Stimulated activated CD4-positive, alpha-beta T cell treated with anti-CD3 and anti-CD28 coated beads, Interleukin-15, amount 100 ng/mL, for 48 hours (primary cell): ENCODE results near the gene IGF2R.
"Not testable (repeated sequence)": the region's sequence is repeated elsewhere in the genome, so short reads cannot be mapped to it uniquely, and the experiment has no call there.

Source experiments
- DNase-seq, 2 donors: peaks; one replicate each; pipeline ENCODE4 v3.0.0-alpha.2; 2020; ENCODE audit warnings: low read depth in 2 of 2

IGF2R gene

DNA sequence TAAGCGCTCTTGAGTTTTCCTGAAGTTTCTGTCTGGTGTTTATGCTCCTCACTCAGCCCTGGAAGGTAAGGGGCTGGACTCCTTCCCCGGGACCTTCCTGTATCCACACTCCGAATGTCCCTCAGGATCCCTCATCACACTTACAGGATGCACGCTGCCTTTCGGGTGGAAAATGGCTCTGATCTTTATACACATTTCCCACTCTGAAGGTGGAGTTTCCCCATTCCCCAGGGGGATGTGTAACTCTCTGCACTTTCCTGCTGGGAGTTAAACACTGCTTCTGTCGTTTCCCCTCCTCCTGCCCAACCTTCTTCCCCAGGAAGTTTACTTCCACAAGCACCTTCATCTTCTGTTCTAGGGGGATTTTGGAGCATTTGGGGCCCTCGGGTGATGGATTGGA is 17.1 kb upstream of the IGF2R start:
- no peak for DNase-seq

DNA sequence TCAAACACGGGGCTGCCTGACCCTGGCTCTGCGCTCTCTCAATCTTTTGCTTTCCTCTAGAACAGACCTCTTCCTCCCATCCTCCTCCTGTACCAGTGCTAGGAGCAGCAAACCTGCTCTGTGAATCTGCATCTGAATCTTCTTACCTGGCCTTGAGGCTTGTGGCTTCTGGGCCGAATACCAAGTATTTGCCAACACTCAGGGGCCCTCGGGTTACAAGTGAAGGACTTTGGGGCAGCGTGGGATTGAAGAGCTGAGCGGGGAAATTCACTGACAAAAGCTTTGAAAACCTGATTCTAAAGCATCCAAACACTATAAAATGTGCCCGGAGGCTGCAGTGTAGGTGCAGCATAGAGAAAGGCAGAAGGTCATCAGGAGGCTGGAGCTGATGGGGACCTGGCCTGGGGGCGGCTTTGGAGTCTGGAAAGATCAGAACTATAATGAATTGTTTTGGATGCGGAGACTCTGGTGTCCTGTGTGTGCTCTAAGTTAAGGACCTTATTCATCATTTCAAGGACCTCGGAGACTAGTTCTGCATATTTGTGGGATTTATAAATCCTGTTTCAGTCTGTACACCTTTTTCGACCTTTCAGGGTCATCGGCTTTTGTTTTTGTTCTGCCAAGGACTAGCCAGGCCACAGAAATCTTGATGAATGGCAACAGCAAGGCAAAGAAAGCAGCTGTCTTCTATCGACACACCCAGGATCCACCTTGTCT is 16.4 kb upstream of the IGF2R start:
- no peak for DNase-seq

DNA sequence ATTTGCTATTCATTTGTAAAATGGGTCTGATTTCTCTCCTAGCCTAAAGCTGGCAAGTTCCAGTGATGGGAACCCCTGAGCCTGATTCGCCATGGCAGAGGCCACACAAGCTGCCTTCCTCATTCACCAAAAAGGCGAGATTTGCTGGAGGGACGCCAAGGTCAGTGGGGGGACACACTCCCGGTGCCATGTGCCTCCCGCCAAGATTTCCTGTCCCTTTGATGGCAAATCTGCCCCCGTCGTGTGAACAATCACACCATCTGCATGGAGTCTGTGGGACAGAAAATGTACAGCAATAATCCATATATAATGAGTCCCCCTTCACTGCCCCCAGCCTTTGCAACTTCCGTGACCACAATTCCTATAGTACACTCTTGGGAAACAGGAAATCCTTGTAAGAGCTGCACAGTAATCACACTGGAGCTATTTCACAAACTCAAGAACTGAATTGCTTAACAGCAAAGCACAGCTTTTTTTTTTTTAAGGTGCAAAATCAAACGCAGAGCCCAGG is 15.7 kb upstream of the IGF2R start:
- DNase-seq = no peak

DNA sequence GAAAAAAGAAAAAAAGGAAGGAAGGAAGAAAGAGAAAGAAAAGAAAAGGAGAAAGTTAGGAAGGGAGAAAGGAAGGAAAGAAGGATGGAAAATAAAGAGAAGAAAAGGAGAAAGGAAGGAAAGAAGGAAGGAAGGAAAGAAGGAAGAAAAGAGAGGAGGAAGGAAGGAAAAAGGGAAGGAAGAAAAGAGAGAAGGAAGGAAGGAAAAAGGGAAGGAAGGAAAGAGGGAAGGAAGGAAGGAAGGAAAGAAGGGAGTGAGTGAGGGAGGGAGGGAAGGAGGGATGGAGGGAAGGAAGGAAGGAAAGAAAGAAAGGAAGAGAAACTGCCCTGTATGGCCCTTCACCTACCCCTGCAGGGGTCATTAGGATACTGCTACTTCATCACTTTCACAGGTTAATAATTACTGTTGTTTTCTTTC is 12.9 kb upstream of the IGF2R start:
- DNase-seq = no peak

DNA sequence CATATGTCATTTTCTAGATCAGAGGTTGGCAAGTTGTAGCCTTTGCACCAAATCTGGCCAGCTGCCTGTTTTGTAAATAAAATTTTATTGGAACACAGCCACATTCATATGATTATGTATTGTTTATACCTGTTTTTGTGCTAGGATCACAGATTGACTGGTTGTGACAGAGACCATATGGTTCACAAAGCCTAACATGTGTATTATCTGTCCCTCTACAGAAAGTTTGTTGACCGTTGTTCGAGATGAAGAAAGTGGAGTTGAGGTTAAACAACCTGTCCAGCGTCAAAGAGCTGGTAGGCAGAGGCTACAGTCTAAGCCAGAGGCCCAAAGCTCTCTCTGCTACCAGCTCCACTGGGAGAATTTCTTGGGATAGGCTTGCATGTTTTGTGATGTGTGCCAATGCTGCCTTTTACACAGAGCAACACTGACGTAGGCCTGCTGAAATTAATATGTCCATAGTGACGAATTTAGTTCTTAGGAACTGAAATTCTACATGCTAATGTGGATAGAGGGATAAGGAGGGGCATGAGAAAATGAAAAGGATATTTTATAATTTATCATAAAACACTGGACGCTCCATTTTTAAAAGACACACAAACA is 11.7 kb upstream of the IGF2R start:
- DNase-seq = no peak

DNA sequence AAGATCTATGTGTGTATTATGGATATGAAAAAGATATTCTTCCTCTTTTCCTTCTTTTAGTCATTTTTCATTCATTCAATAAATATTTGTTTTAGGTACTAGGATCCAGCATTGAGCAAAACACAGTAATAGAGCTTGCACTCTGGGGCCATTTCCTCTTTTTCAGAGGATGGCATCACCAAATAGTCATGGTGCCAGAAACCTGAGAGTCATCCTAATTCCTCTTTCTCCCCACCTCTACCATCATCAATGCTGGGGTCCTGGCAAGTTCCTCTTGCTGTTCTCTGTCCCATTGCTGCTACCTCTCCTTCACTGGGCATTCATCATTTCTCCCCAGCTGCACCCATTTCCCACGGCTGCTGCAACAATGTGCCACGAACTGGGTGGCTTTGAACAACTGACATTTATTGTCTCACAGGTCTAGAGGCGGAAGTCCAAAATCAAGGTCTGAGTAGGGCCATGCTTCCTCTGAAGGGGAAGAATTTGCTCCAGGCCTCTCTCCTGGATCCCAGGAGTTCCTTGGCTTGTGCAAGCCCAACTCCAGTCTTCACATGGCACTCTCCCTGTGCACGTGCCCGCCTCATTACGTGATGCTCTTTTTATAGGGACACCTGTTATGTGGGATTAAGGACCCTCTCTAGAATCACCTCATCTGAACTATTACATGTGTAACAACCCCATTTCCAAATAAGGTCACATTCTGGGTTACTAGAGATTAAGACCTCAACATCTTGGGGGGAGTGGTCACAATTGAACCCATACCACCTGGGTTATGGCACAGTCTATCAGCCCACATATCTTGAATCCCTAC is 9.5 kb upstream of the IGF2R start:
- no peak for DNase-seq

DNA sequence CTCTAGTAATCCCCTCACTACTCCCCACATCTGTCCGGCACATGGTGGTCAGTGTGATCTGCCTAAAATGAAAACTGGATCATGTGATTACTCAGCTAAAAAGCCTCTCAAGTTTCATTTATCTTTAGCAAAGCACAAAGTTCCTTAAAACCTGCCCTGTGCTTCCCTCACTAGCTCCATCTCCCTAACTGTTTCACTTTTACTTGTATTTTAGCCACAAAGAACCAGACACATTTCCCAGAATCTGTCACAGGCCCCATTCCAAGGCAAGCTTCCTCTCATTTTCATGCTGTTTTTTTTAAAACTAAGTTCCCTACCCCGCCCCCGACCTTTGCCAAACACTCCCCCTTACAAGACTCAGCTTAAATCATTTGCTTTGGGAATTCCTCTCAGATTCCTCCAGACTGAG is 8.9 kb upstream of the IGF2R start:
- no peak for DNase-seq

DNA sequence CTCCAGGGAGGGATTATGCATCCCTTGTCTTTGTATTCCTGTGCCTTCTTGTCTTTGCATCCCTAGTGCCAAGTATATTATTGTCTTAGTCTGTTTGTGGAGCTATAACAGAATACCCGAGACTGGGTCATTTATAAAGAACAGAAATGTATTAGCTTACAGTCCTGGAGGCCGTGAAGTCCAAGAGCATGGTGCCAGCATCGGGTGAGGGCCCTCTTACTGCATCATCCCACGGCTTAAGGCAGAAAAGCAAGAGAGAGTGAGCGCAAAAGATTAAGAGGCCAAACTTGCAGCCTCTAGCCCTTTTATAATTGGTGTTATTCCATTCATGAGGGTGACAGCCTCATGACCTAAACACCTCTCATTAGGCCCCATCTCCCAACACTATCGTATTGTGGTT is 8.4 kb upstream of the IGF2R start:
- no peak for DNase-seq

DNA sequence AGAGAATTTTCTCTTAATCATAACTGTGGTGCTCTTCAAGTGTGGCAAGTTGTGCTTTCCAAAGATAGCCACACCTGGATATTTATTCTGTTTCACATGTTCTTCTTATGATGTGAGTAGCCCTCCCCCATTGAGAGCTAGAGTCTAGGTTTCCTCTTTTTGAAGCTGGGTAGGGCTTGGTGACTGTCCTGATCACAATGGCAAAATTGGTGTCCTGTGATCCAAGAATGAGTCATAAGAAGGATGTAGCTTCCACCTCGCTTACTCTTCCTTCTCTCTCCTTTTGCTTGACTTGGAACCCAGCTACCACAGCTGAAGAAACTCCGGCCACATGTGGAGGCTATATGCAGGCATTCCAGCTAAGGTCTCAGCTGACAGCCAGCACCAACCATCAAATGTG is 7.4 kb upstream of the IGF2R start:
- DNase-seq = no peak

DNA sequence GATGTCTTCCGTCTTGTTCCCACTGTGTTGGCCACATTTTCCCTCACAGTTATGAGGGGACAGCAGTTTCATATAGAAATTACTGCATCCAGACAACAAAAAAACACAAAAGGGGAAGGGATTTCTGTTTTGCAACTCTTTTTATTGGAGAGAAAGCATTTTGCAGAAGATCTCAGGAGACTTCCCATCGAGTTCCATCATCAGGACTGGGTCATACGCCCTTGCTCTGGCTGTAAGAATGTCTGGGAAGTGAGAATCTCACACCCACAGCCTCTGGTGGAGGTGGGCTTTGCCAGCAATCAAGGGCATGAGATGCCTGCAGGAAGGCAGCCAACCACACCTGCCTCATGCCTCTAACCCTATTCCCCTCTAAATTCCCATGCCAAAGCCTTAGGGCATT is 5.8 kb upstream of the IGF2R start:
- no peak for DNase-seq

DNA sequence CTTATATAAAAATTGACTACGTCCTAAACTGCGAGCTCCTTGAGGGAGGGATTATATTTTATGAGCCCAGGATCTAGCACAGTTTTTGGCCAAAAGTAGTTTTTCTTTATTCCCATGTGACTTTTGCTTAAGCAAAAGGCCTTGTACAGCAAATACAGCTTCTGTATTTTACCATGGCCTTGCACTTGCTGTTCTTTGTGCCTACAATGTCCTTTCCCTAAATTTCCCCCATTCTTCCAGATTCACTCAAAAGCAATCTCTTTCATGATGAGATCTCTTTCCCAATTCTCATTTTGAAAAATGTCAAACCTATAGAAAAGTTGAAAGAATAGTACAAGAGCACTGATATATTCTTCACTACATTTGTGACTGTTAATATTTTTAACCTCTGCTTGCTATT is 4.8 kb upstream of the IGF2R start:
- no peak for DNase-seq

DNA sequence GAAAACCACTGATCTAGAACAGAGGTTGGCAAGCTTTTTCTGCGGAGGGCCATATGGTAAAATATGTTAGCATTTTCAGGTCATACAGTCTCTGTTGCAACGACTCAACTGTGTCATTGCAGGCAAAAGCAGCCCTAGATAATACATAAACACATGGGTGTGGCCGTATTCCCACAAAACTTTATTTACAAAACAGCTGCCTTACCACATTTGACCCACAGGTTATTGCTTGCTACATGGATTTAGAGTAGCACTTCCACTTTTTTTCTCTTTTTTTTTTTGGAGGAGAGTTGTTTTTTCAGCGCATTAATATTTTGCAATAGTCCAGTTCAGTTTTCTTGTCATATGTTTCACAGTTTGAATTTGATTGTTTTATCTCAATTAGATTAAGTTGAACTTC is 2.5 kb upstream of the IGF2R start:
- no peak for DNase-seq

DNA sequence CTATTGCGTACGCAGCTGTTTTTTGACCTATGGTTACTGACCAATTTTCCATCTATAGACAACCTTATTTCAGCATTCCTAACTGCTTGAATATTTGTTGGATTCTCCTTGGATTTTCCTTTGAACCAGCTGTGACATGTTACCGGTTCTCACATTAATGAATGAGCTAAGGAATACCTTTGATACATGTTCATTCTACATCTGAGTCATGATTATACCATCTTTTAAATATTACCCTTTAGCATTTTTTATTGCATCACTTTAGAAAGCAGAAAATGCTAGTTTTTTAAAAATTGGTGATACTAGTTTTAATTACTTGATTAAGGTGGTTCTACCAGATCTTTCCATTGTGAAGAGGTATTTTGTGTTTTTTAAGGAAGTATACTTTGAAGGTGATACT is 1.9 kb upstream of the IGF2R start:
- DNase-seq = no peak

DNA sequence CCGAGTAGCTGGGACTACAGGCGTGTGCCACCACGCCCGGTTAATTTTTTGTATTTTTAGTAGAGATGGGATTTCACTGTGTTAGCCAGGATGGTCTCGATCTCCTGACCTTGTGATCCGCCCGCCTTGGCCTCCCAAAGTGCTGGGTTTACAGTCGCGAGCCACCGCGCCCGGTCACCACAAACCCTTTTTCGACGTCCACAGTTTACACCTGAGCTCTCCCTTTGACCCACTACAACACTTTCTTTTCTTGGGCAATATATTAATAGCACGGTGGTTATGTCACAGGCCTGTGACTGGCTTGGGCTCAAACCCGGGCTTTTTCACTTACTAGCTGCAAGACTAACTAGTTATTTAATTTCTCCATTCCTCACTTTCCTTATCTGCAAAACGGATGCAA is 1.3 kb upstream of the IGF2R start:
- DNase-seq = not testable (repeated sequence)

DNA sequence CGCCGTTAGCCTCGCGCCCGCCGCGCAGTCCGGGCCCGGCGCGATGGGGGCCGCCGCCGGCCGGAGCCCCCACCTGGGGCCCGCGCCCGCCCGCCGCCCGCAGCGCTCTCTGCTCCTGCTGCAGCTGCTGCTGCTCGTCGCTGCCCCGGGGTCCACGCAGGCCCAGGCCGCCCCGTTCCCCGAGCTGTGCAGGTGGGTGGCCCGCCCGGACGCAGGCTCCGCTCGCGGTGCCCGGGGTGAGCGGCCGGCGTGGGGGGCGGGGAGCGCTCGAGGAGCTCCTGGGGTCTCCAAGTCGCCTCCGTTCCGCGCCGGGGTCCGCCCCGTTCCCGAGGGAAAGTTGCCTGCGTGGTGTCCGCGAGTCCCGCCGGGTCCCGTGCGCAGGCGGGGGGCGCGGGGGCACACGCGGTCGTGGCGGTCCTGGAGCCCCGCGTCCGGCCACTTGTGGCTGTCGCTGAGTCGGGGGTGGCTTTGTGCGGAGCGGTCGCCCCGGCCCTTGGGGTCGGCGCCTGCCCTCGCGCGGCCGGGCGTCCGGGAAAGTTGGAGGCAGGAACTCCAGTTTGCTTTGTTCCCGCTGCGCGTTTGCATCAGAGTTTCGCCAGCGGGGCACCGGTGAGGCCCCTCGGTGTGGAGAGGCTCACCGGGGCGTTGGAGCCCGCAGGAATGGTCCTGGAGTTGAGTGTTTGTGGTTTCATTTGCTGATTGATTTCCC is 476 bp downstream of the IGF2R start:
- no peak for DNase-seq

DNA sequence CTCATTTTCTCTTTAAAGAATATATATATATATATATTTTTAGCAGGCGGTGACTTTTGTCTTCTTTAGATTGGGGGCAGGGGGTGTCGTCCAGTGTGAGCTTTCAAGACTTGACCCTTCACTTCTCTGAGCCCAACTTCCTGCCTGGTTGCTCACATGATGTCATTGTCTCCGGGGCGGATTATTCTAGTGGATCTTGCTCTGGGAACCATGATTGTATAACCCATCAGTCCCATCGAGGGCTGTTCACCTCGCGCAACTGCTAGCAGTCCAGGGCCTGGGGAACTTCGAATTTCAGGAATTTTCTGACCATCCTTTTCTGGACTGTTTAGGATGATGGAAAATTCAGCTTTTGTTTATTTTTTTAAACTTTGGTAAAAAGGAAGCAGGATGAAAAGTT is 1.0 kb downstream of the IGF2R start:
- DNase-seq = no peak

DNA sequence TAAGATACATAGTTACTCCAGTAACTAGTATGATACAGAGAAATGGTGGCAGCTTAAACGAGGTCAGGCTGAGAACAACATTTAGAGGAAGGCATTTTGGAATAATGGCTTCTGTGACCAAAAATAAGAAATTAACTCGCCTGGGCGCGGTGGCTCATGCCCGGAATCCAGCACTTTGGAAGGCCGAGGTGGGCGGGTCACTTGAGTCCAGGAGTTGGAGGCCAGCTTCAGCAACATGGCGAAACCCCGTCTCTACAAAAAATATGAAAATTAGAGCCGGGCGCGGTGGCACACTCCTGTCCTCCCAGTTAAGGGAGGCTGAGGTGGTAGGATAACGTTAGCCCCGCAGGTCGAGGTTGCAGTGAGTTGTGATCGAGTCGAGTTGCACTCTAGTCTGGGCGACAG is 1.8 kb downstream of the IGF2R start:
- DNase-seq = no peak

DNA sequence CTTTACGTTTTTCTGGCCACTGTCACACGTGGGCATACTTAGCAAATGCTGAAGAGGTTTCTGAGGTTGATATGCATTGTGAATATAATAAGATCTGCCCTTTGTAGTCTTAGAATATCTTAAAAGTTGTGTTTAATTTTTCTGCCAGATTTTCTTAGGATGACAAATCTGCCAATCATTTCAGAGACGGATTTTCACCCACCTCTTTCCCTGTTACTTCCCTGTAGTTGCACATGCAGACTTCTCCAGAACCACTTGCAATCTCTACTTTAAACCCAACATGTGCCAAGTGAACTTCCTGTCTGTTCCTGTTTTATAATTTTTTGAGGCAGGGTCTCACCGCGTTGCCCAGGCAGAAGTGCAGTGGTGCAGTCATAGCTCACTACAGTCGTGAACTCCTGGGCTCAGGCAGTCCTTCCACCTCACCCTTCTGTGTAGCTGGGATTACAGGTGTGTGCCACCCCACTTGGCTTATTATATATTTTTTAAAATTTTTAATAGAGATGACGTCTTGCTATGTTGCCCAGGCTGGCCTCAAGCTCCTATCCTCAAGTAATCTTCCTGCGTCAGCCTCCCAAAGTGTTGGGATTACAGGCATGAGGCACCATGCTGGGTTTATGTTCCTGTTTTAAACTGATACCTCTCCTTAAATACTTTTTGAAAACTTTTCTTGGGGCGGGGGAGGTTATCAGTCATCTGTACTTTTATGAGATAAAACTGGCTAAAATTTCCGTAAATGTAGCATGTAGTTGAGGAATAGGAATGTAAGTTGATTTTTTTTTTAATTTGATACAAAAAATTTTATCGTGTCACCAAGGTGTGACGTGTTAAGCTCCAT is 2.7 kb downstream of the IGF2R start:
- DNase-seq = no peak

DNA sequence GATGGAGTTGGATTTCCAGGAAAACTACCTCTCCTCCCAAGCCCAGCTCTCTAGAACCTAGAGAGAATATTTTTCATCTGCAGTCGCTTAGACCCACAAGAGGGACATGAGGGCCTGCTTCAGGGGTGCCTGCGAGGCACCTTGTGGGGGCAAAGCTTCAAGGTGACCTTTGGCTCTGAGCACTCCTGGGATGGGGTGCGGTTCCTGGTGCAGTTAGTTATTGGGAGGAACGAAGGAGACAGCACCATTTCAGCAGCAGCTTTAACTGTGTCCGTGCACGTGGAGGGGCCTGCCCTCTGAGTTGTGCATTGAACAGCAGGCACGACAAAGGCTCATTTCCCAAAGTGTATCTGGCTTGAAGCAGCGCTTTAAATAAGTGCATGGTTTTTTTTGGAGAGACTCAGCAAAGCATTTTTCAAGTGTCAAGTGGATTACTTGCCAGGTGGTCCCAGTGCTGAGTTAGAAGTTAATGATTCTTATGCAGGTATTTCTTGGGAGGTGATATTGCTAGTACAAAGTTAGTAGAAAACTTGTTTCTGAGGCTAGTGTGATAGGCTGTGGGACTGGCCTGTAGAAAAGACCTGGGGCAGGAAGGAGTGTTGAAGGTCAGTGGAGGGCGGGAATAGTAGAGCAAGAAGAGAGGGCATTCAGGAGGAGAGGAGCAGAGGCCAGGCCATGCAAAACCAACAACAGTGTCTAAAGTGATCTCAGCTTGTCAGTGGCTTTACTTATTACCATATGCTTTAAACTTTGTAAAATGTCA is 3.8 kb downstream of the IGF2R start:
- no peak for DNase-seq

DNA sequence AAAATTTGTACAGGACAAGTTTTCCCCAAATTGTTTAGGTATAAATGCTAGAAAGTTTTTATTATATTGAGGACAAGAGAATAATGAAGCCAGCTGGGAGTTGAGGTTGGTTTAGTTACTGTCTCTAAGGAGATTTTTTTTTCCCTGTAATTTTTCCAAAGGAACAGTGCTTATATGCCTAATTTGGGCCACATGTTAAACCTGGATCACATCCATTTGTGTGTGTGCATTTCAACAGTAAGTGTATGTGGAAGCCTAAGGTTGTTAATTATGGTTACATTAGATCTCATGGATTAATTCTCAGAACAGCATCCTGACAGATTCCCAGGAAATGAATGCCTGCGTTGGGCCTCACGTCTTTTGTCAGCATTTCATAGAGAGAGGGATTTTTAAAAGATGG is 4.5 kb downstream of the IGF2R start:
- DNase-seq = no peak

DNA sequence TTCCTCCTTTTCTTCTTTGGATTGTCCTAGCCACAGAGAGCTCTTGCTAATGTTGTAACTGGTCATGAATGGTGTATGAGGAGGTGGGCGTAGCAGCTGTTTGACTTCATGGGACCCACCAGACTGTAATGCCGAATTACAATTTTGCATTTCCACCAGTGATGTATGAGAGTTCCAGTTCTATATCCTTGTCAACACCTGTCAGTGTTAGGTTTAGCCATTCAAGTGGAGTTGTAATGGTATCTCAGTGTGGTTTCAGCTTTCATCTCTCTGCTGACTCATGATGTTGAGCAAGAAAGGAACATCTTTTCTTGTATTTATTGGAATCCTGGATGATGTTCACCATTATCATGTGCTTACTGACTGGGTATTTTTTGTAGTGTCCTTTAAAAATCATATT is 5.1 kb downstream of the IGF2R start:
- no peak for DNase-seq
